ENCODE measurements around the gene OBSCN.

GRCh38 chr1:228273720-228274451, 66.0 kb downstream of the OBSCN start:
- TF ChIP-seq CTCF (IDR thresholded peaks at IDR 0.05; ENCODE audit: low read length) (no peak), EZH2 (IDR thresholded peaks at IDR 0.05; ENCODE audit: borderline replicate concordance, low read length) (no peak)
